ENCODE results near the gene MRC1. TPM values are rescaled to one million over a fixed set of nuclear protein-coding genes. Genes with fewer than 3 reads are reported as not detected.

MRC1 gene
- total and polyA plus RNA-seq, 4 donors, result 14.0 to 161 (median 43.6) TPM

DNA sequence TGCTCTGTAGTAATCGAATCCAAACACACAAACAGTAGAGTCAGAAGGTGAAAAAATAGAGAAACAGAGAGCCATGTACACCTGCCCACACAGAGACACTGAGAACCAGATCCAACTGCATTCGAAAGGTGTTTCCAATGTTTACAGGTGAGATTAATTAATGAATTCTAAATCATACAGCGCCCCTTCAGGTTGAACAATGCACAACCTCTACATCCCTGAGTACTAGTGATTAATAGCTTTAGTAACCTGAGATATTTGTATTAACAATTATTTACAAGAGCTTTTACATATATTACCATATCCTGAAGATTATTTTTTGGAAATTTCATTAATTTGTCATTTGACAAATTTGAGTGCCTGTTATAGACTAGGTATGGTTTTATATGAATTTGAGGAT is 7.6 kb upstream of the MRC1 start:
- Histone ChIP-seq H3K4me3 (no peak overlapping the region), H3K27ac (ENCODE audit: low read depth in 1 of 2, low read length in 1 of 2) (no peak overlapping the region), H3K27me3 (ENCODE audit: control insufficient read depth in 3 of 3, insufficient read depth in 3 of 3, low read length in 2 of 3) (no peaks in the 10 kb centered on the region), H3K36me3 (ENCODE audit: control insufficient read depth in 4 of 4, insufficient read depth in 4 of 4, low read length in 4 of 4) (no peaks in the 10 kb centered on the region), H3K9me3 (ENCODE audit: control insufficient read depth in 4 of 4, insufficient read depth in 3 of 4, low read length in 3 of 4) (peaks cover 0 to 1% (median 0%) of the 10 kb centered on the region in 4 donors), H3K9ac (ENCODE audit: insufficient read depth in 1 of 2, low read length in 2 of 2) (no peak overlapping the region), H3K4me1 (ENCODE audit: control insufficient read depth in 5 of 5, insufficient read depth in 5 of 5, low read length in 5 of 5) (peaks cover 0 to 4% (median 0%) of the 10 kb centered on the region in 5 donors)
- WGBS, 2 donors, result 90 to 96% methylated on average over 3 of the region's 3 CpGs
- TF ChIP-seq CTCF (IDR thresholded peaks at IDR 0.05; ENCODE audit: control extremely low read depth, extremely low read depth), result no peak
- DNase-seq (no peak), ATAC-seq (ENCODE audit: insufficient read depth, low FRiP score) (no peak)

GRCh38 chr10:17802350-17802749 is 6.8 kb upstream of the MRC1 start:
- DNase-seq (no peak), ATAC-seq (ENCODE audit: insufficient read depth, low FRiP score) (no peak)
- H3K4me1 ChIP-seq (ENCODE audit: control insufficient read depth in 5 of 5, insufficient read depth in 5 of 5, low read length in 5 of 5), result peaks cover 0 to 4% (median 0%) of the 10 kb centered on the region in 5 donors
- no peak overlapping the region for H3K9ac ChIP-seq (ENCODE audit: insufficient read depth in 1 of 2, low read length in 2 of 2)
- no peak for TF ChIP-seq CTCF (IDR thresholded peaks at IDR 0.05; ENCODE audit: control extremely low read depth, extremely low read depth)
- no peaks in the 10 kb centered on the region for H3K27me3 ChIP-seq (ENCODE audit: control insufficient read depth in 3 of 3, insufficient read depth in 3 of 3, low read length in 2 of 3)
- 95% methylated on average over 11 of the region's 11 CpGs for WGBS, 2 donors
- no peak overlapping the region for H3K27ac ChIP-seq (ENCODE audit: low read depth in 1 of 2, low read length in 1 of 2)
- H3K4me3 ChIP-seq, result no peak overlapping the region
- H3K36me3 ChIP-seq (ENCODE audit: control insufficient read depth in 4 of 4, insufficient read depth in 4 of 4, low read length in 4 of 4), result no peaks in the 10 kb centered on the region
- peaks cover 0 to 2% (median 0%) of the 10 kb centered on the region in 4 donors for H3K9me3 ChIP-seq (ENCODE audit: control insufficient read depth in 4 of 4, insufficient read depth in 3 of 4, low read length in 3 of 4)

- Histone ChIP-seq H3K4me1 (ENCODE audit: control insufficient read depth in 5 of 5, insufficient read depth in 5 of 5, low read length in 5 of 5) (peaks cover 0 to 4% (median 0%) of the 10 kb centered on the region in 5 donors), H3K36me3 (ENCODE audit: control insufficient read depth in 4 of 4, insufficient read depth in 4 of 4, low read length in 4 of 4) (no peaks in the 10 kb centered on the region), H3K27me3 (ENCODE audit: control insufficient read depth in 3 of 3, insufficient read depth in 3 of 3, low read length in 2 of 3) (no peaks in the 10 kb centered on the region), H3K9ac (ENCODE audit: insufficient read depth in 1 of 2, low read length in 2 of 2) (no peak overlapping the region), H3K9me3 (ENCODE audit: control insufficient read depth in 4 of 4, insufficient read depth in 3 of 4, low read length in 3 of 4) (peaks cover 0 to 2% (median 0%) of the 10 kb centered on the region in 4 donors), H3K4me3 (no peak overlapping the region), H3K27ac (ENCODE audit: low read depth in 1 of 2, low read length in 1 of 2) (no peak overlapping the region)
- no peak for TF ChIP-seq CTCF (IDR thresholded peaks at IDR 0.05; ENCODE audit: control extremely low read depth, extremely low read depth)
- 10 to 17% methylated on average over 1 of the region's 1 CpG for WGBS, 2 donors
- no peak for ATAC-seq (ENCODE audit: insufficient read depth, low FRiP score)
- DNase-seq, result no peak
Observed at GRCh38 chr10:17802976-17803375, 6.2 kb upstream of the MRC1 start.

- no peak overlapping the region for H3K4me3 ChIP-seq
- 31 to 52% methylated on average over 3 of the region's 3 CpGs for WGBS, 2 donors
- H3K4me1 ChIP-seq (ENCODE audit: control insufficient read depth in 5 of 5, insufficient read depth in 5 of 5, low read length in 5 of 5), result peaks cover 0 to 4% (median 0%) of the 10 kb centered on the region in 5 donors
- no peak for TF ChIP-seq CTCF (IDR thresholded peaks at IDR 0.05; ENCODE audit: control extremely low read depth, extremely low read depth)
- ATAC-seq (ENCODE audit: insufficient read depth, low FRiP score), result no peak
- no peaks in the 10 kb centered on the region for H3K36me3 ChIP-seq (ENCODE audit: control insufficient read depth in 4 of 4, insufficient read depth in 4 of 4, low read length in 4 of 4)
- H3K9ac ChIP-seq (ENCODE audit: insufficient read depth in 1 of 2, low read length in 2 of 2), result no peak overlapping the region
- H3K27me3 ChIP-seq (ENCODE audit: control insufficient read depth in 3 of 3, insufficient read depth in 3 of 3, low read length in 2 of 3), result no peaks in the 10 kb centered on the region
- DNase-seq, result no peak
- H3K27ac ChIP-seq (ENCODE audit: low read depth in 1 of 2, low read length in 1 of 2), result peak overlapping the region in 1 of 2 donors; percentile 32
- peaks cover 0 to 2% (median 0%) of the 10 kb centered on the region in 4 donors for H3K9me3 ChIP-seq (ENCODE audit: control insufficient read depth in 4 of 4, insufficient read depth in 3 of 4, low read length in 3 of 4)
Observed at GRCh38 chr10:17805330-17805729, 3.8 kb upstream of the MRC1 start.
